HepG2 (cell line): ENCODE data around the gene B3GAT3. TPM values are rescaled to one million over a fixed set of nuclear protein-coding genes. Genes with fewer than 3 reads are reported as not detected.

Experiments used
- ATF5 ChIP-seq: sonication (generic); formaldehyde crosslinking; IDR thresholded peaks from 2 replicates; pipeline ENCODE4 v1.4.0; 2020; ENCODE audit warnings: mild to moderate bottlenecking, low read depth, missing genetic modification reagents
- FOXK2 ChIP-seq: fragments of 450-650 bp; IDR thresholded peaks from 2 replicates; pipeline ENCODE4 v1.6.1; 2016
- HINFP ChIP-seq: sonication (generic); formaldehyde crosslinking; IDR thresholded peaks from 2 replicates; pipeline ENCODE4 v1.4.0; 2020; ENCODE audit warnings: low read depth, mild to moderate bottlenecking, missing genetic modification reagents
- KLF13 ChIP-seq: sonication (generic); formaldehyde crosslinking; IDR thresholded peaks from 2 replicates; pipeline ENCODE4 v1.4.0; 2020; ENCODE audit warnings: mild to moderate bottlenecking, missing genetic modification reagents
- NKX3-1 ChIP-seq: sonication (generic); formaldehyde crosslinking; IDR thresholded peaks from 2 replicates; pipeline ENCODE4 v1.5.0; 2020; ENCODE audit warnings: missing genetic modification reagents
- RFXANK ChIP-seq: IDR thresholded peaks from 2 replicates; pipeline ENCODE4 v1.6.1; 2016
- SKI ChIP-seq: fragments of 450-650 bp; IDR thresholded peaks from one replicate; pipeline ENCODE4 v1.6.1; 2018; ENCODE audit warnings: mild to moderate bottlenecking; ENCODE audit not compliant: partially characterized antibody
- SMYD3 ChIP-seq: sonication (generic); formaldehyde crosslinking; IDR thresholded peaks from 2 replicates; pipeline ENCODE4 v1.8.1; 2023; ENCODE audit warnings: mild to moderate bottlenecking, missing genetic modification reagents
- SRF ChIP-seq: IDR thresholded peaks from 2 replicates; pipeline ENCODE4 v1.6.1; 2011; ENCODE audit warnings: mild to moderate bottlenecking, low read depth, low read length, moderate library complexity
- TAF1 ChIP-seq: sonication (generic); formaldehyde crosslinking; IDR thresholded peaks from 2 replicates; pipeline ENCODE4 v1.4.0; 2020; ENCODE audit warnings: missing genetic modification reagents
- ZBTB7B ChIP-seq: sonication (generic); formaldehyde crosslinking; IDR thresholded peaks from 2 replicates; pipeline ENCODE4 v1.4.0; 2020; ENCODE audit warnings: missing genetic modification reagents
- ZFP36L2 ChIP-seq: sonication (generic); formaldehyde crosslinking; IDR thresholded peaks from 2 replicates; pipeline ENCODE4 v1.4.0; 2020; ENCODE audit warnings: missing genetic modification reagents
- ZNF20 ChIP-seq: sonication (generic); formaldehyde crosslinking; IDR thresholded peaks from 2 replicates; pipeline ENCODE4 v1.4.0; 2020; ENCODE audit warnings: mild to moderate bottlenecking, moderate library complexity, missing genetic modification reagents
- ZNF225 ChIP-seq: sonication (generic); formaldehyde crosslinking; IDR thresholded peaks from 2 replicates; pipeline ENCODE4 v1.4.0; 2020; ENCODE audit warnings: mild to moderate bottlenecking, missing genetic modification reagents
- ZNF615 ChIP-seq: sonication (generic); formaldehyde crosslinking; IDR thresholded peaks from 2 replicates; pipeline ENCODE4 v1.5.0; 2020; ENCODE audit warnings: mild to moderate bottlenecking, missing genetic modification reagents, borderline replicate concordance
- ZNF687 ChIP-seq: sonication (generic); formaldehyde crosslinking; IDR thresholded peaks from 2 replicates; pipeline ENCODE4 v1.5.1; 2020; ENCODE audit warnings: mild to moderate bottlenecking, missing genetic modification reagents, moderate library complexity
- ZNF709 ChIP-seq: sonication (generic); formaldehyde crosslinking; IDR thresholded peaks from 2 replicates; pipeline ENCODE4 v1.5.0; 2020; ENCODE audit warnings: mild to moderate bottlenecking, missing genetic modification reagents
- ZNF777 ChIP-seq: sonication (generic); formaldehyde crosslinking; IDR thresholded peaks from 2 replicates; pipeline ENCODE4 v1.4.0; 2020; ENCODE audit warnings: missing genetic modification reagents
- polyA plus RNA-seq, 8 experiments: library from polyadenylated mRNA; depleted of rRNA in 3 of 8; stranded (reverse) in 7 of 8; unstranded in 1 of 8; fragments of >200 nt; fragmentation: Illumina TruSeq in 4 of 8; extraction: Trizol in 4 of 8; gene quantifications; 2 replicates each; pipeline versions ENCODE4 v1.2.1 to v1.2.3, GENCODE V29; 2011 to 2016; ENCODE audit warnings: low read depth in 4 of 8, missing spikeins in 1 of 8, mixed read lengths in 1 of 8; ENCODE audit not compliant: insufficient read depth in 1 of 8
- total RNA-seq, 5 experiments: library from RNA; depleted of rRNA; stranded (reverse); fragments of >200 nt; fragmentation: Illumina TruSeq; extraction: Trizol; gene quantifications; 2 replicates each; pipeline ENCODE4 v1.2.3, GENCODE V29; 2016; ENCODE audit warnings: low read depth in 1 of 5
- TF ChIP-seq, protein P1 (sequence below): sonication (generic); formaldehyde crosslinking; IDR thresholded peaks from 2 replicates; pipeline ENCODE4 v1.5.0; 2020; ENCODE audit warnings: mild to moderate bottlenecking, missing genetic modification reagents
- TF ChIP-seq, protein P2 (sequence below): sonication (generic); formaldehyde crosslinking; IDR thresholded peaks from 2 replicates; pipeline ENCODE4 v1.4.0; 2020; ENCODE audit warnings: mild to moderate bottlenecking, missing genetic modification reagents
- TF ChIP-seq, protein P3 (sequence below): sonication (generic); formaldehyde crosslinking; IDR thresholded peaks from 2 replicates; pipeline ENCODE4 v1.4.0; 2020; ENCODE audit warnings: mild to moderate bottlenecking, missing genetic modification reagents

The B3GAT3 gene
- total and polyA plus RNA-seq, 2 of the 13 experiments (the other 11 are each of a cell fraction or from before 2014, with no cell fraction given) = 21.3 to 26.1 TPM

DNA sequence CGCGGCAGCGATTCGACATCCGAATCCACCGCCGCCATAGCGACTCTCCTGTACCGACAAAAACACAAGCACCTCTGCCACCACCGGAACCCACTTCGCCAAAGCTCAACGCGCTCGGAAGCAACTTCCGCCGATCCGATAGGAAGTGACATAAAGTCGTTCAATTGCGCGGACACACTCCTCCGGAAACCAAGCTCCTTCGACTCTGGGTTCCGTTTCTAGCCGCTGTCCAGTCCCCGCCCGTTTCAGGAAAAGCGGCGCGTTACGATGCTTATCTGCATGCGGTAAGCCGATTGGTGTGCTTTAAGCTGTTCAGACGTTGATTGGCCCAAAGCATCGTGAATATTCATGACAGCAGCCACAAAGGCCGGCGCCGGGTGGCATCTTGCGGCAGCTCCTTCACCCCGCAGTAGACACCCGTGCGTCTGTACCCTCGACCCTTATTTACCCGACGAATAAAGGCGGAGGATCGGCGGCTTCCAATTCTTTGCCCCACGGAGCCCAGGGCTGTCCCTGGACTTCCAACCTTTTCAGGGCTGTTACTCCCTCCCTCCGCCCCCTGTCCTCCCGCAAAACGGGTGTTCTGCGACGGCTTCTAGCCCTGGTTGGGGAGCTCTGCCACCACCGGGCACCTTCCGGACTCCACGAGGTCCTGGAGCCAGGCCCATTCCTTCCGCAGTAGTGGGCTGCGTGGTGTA is 30.2 kb downstream of the B3GAT3 start, which contains the start of gene TUT1 (continued):
- TF ChIP-seq, protein P1, sequence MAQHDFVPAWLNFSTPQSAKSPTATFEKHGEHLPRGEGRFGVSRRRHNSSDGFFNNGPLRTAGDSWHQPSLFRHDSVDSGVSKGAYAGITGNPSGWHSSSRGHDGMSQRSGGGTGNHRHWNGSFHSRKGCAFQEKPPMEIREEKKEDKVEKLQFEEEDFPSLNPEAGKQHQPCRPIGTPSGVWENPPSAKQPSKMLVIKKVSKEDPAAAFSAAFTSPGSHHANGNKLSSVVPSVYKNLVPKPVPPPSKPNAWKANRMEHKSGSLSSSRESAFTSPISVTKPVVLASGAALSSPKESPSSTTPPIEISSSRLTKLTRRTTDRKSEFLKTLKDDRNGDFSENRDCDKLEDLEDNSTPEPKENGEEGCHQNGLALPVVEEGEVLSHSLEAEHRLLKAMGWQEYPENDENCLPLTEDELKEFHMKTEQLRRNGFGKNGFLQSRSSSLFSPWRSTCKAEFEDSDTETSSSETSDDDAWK = no peak
- no peak for TF ChIP-seq ZFP36L2 (CRISPR knock-in tag)
- TF ChIP-seq ZNF709 (CRISPR knock-in tag) = peak; percentile 44; the same call in 1 of the 2 replicates
- TF ChIP-seq ZNF777 (CRISPR knock-in tag) = peak; percentile 36; the same call in 1 of the 2 replicates
- peak; percentile 79; the same call in 1 of the 2 replicates for TF ChIP-seq FOXK2
- peak; percentile 82 for TF ChIP-seq SKI
- no peak for TF ChIP-seq HINFP (CRISPR knock-in tag)
- peak; percentile 95 for TF ChIP-seq SMYD3 (CRISPR knock-in tag)
- no peak; the same call in 1 of the 2 replicates for TF ChIP-seq ZNF615 (CRISPR knock-in tag)
- TF ChIP-seq NKX3-1 (CRISPR knock-in tag) = no peak
- TF ChIP-seq, protein P2, sequence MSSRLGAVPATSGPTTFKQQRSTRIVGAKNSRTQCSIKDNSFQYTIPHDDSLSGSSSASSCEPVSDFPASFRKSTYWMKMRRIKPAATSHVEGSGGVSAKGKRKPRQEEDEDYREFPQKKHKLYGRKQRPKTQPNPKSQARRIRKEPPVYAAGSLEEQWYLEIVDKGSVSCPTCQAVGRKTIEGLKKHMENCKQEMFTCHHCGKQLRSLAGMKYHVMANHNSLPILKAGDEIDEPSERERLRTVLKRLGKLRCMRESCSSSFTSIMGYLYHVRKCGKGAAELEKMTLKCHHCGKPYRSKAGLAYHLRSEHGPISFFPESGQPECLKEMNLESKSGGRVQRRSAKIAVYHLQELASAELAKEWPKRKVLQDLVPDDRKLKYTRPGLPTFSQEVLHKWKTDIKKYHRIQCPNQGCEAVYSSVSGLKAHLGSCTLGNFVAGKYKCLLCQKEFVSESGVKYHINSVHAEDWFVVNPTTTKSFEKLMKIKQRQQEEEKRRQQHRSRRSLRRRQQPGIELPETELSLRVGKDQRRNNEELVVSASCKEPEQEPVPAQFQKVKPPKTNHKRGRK (CRISPR knock-in tag) = no peak
- peak; percentile 69 for TF ChIP-seq ZBTB7B
- no peak for TF ChIP-seq KLF13 (CRISPR knock-in tag)
- no peak for TF ChIP-seq ATF5 (CRISPR knock-in tag)
- TF ChIP-seq ZNF225 = no peak
- TF ChIP-seq, protein P3, sequence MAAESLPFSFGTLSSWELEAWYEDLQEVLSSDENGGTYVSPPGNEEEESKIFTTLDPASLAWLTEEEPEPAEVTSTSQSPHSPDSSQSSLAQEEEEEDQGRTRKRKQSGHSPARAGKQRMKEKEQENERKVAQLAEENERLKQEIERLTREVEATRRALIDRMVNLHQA (CRISPR knock-in tag) = no peak
- TF ChIP-seq ZNF20 (CRISPR knock-in tag) = no peak
- TF ChIP-seq ZNF687 (CRISPR knock-in tag) = peak; percentile 89
- peak; percentile 87 for TF ChIP-seq TAF1 (CRISPR knock-in tag)
- TF ChIP-seq SRF = peak; percentile 71; the same call in 1 of the 2 replicates
- peak; percentile 73; the same call in 1 of the 2 replicates for TF ChIP-seq RFXANK
